Neutrophil (primary cell): Measurements from ENCODE around the gene FGF5.

Source experiments
- H3K27ac ChIP-seq: fragments of 200-600 bp; sonication (generic); 2 replicates; pipeline ENCODE4 v1.5.1; 2016; ENCODE audit warnings: mild to moderate bottlenecking, moderate library complexity
- H3K27me3 ChIP-seq: fragments of 200-600 bp; sonication (generic); 2 replicates; pipeline ENCODE4 v1.6.0; 2016; ENCODE audit warnings: mild to moderate bottlenecking
- H3K36me3 ChIP-seq: fragments of 200-600 bp; sonication (generic); 2 replicates; pipeline ENCODE4 v1.5.1; 2017
- H3K4me1 ChIP-seq, 2 experiments: fragments of 200-600 bp in 1 of 2; sonication (generic) in 1 of 2; 1 replicate in 1 of 2; 2 replicates in 1 of 2; pipeline versions ENCODE4 v1.5.1 to v1.6.1; 2013 to 2016; ENCODE audit warnings: low read depth in 1 of 2, low read length in 1 of 2, mild to moderate bottlenecking in 1 of 2, moderate library complexity in 1 of 2; ENCODE audit not compliant: control insufficient read depth in 1 of 2, insufficient read depth in 1 of 2
- H3K4me3 ChIP-seq, 2 experiments: fragments of 200-600 bp in 1 of 2; sonication (generic) in 1 of 2; 1 replicate in 1 of 2; 2 replicates in 1 of 2; pipeline ENCODE4 v1.5.1; 2013 to 2016; ENCODE audit warnings: low read depth in 1 of 2, low read length in 1 of 2, mild to moderate bottlenecking in 1 of 2, moderate library complexity in 1 of 2
- H3K9me3 ChIP-seq: fragments of 200-600 bp; sonication (generic); 2 replicates; pipeline ENCODE4 v1.5.1; 2016
- CTCF ChIP-seq: fragments of 200-600 bp; sonication (generic); IDR thresholded peaks from 2 replicates; pipeline ENCODE4 v1.5.1; 2016; ENCODE audit warnings: antibody characterized with exemption

Gene FGF5

GRCh38 chr4:80295336-80295735 is 28.9 kb downstream of the FGF5 start:
- H3K27ac ChIP-seq: no peak overlapping the region
- no peaks in the 10 kb centered on the region for H3K27me3 ChIP-seq
- H3K9me3 ChIP-seq: no peaks in the 10 kb centered on the region
- no peak overlapping the region for H3K4me3 ChIP-seq
- no peaks in the 10 kb centered on the region for H3K4me1 ChIP-seq
- TF ChIP-seq CTCF: no peak
- H3K36me3 ChIP-seq: no peaks in the 10 kb centered on the region

- no peaks in the 10 kb centered on the region for H3K36me3 ChIP-seq
- H3K4me3 ChIP-seq: no peak overlapping the region
- H3K27ac ChIP-seq: no peak overlapping the region
- H3K27me3 ChIP-seq: no peaks in the 10 kb centered on the region
- no peak for TF ChIP-seq CTCF
- H3K4me1 ChIP-seq: no peaks in the 10 kb centered on the region
- no peaks in the 10 kb centered on the region for H3K9me3 ChIP-seq
Observed at GRCh38 chr4:80295826-80296225, 29.4 kb downstream of the FGF5 start.

GRCh38 chr4:80301884-80302283 is 35.4 kb downstream of the FGF5 start:
- Histone ChIP-seq H3K27ac (no peak overlapping the region), H3K9me3 (no peaks in the 10 kb centered on the region), H3K36me3 (no peaks in the 10 kb centered on the region), H3K27me3 (peaks cover 10% of the 10 kb centered on the region), H3K4me3 (no peak overlapping the region), H3K4me1 (no peaks in the 10 kb centered on the region)
- TF ChIP-seq CTCF: no peak

GRCh38 chr4:80302616-80303223 is 36.3 kb downstream of the FGF5 start:
- Histone ChIP-seq H3K36me3 (no peaks in the 10 kb centered on the region), H3K27me3 (peaks cover 17% of the 10 kb centered on the region), H3K4me3 (no peak overlapping the region), H3K9me3 (no peaks in the 10 kb centered on the region), H3K4me1 (no peaks in the 10 kb centered on the region), H3K27ac (no peak overlapping the region)
- no peak for TF ChIP-seq CTCF

- Histone ChIP-seq H3K9me3 (no peaks in the 10 kb centered on the region), H3K4me1 (no peaks in the 10 kb centered on the region), H3K27me3 (peaks cover 34% of the 10 kb centered on the region), H3K27ac (no peak overlapping the region), H3K4me3 (no peak overlapping the region), H3K36me3 (no peaks in the 10 kb centered on the region)
- TF ChIP-seq CTCF: no peak
Observed at GRCh38 chr4:80305466-80305865, 39.0 kb downstream of the FGF5 start.

- Histone ChIP-seq H3K27me3 (peaks cover 34% of the 10 kb centered on the region), H3K9me3 (no peaks in the 10 kb centered on the region), H3K36me3 (no peaks in the 10 kb centered on the region), H3K27ac (no peak overlapping the region), H3K4me3 (no peak overlapping the region), H3K4me1 (no peaks in the 10 kb centered on the region)
- TF ChIP-seq CTCF: no peak
Observed at GRCh38 chr4:80306260-80306659, 39.8 kb downstream of the FGF5 start.
